GM18498 (cell line): Measurements from ENCODE around the gene GOLGA8M.
"Not testable (repeated sequence)": the region's sequence is repeated elsewhere in the genome, so short reads cannot be mapped to it uniquely, and the experiment has no call there.

ENCODE experiments used
- ATAC-seq: cut with Tn5 transposase; IDR thresholded peaks from one replicate; pipeline ENCODE4 v1.9.1; 2021; ENCODE audit warnings: mild to moderate bottlenecking, moderate library complexity; ENCODE audit not compliant: unreplicated experiment

The GOLGA8M gene

DNA sequence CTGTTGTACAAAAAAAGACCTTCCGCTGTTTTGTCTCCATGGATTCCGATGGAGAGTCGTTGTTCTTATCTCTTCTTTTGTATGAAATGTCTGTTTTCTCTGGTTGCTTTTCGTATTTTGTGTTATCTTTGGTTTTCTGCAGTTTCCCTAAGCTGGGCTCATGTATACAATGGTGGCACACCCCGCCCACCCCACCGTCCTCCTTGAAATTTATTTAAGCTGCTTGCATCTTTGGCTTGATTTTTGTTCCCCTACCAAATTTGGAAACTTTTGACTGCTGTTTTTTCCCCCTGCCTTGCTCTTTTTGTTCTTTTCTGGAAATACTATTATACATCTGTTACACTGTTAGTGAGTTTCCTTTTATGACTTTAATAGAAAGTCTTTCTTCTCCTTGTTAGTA, 47.6 kb downstream of the GOLGA8M start:
- ATAC-seq = not testable (repeated sequence)

DNA sequence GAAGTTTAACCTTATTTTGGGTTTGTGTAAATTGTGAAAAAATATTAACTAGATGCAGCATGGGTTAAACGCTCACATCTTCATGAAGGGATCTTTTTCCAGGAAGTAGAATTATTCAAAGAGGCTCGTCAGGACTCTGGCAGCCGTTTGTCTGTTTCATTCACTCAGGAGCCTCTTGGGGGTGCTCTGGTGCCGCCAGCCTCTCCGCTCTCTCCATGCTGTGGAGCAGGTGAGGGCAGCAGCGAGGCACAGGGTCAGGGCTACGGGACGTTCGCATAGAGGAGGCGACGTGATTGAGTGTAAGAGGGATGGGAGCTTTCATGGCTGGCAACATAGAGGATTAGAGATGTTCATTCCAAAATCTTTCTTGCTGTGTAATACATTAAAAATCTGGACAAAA, 48.5 kb downstream of the GOLGA8M start:
- not testable (repeated sequence) for ATAC-seq

DNA sequence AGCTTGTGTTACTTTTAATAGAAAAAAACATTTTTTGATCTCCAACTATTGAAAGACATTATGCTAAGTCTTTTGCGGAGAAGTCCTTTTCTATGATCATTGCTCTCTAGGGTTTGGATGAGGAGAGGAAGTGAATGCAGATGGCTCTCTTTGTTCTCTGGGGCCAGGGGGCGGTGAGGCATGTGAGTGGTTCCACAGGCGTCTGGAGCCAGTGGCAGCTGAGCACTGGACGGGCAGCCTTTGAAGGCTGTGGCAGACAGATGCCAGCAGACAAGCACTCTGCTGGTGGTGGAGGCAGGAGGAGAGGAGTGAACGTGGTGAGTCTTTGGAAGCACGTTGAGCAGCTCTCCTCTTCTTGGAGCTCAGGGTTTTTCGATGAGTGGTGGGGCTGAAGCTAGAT, 51.5 kb downstream of the GOLGA8M start:
- not testable (repeated sequence) for ATAC-seq

DNA sequence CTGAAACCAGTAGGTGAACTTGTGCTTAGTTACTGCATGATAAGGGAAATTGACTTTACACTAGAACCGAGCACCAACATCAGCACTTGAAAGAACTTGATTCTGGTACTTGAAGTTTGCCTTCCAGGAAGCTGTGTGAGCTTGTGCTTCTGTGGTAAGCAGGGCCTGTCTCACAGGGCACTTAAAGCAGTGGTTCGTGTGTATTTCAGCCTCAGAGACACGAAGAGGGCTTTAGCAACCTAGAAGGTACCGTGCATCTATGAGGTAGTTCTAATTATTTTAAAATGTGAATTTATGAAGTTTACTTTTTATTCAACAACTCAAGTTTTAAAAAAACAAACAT, 56.2 kb downstream of the GOLGA8M start:
- not testable (repeated sequence) for ATAC-seq

DNA sequence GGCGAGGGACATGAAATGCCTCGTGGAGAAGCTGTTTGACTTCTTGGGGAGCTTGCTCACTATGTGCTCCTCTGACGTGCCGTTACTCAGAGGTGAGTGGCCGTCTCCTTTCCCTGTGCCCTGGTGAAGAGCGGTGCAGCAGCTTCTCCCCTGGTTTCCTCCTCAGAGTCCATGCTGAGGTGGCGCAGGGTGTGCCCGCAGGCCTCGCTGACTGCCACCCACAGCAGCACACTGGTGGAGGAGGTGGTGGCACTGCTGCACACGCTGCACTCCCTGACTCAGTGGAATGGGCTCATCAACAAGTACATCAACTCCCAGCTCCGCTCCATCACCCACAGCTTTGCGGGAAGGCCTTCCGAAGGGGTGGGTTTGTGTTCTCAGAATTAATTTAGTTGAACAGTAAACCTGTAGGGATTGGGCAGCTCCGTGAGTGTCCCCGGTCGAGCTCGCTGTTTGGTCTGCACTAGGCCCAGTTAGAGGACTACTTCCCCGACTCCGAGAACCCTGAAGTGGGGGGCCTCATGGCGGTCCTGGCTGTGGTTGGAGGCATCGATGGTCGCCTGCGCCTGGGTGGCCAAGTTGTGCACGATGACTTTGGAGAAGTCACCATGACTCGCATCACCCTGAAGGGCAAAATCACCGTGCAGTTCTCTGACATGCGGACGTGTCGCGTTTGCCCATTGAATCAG, 56.7 kb downstream of the GOLGA8M start:
- ATAC-seq = not testable (repeated sequence)

DNA sequence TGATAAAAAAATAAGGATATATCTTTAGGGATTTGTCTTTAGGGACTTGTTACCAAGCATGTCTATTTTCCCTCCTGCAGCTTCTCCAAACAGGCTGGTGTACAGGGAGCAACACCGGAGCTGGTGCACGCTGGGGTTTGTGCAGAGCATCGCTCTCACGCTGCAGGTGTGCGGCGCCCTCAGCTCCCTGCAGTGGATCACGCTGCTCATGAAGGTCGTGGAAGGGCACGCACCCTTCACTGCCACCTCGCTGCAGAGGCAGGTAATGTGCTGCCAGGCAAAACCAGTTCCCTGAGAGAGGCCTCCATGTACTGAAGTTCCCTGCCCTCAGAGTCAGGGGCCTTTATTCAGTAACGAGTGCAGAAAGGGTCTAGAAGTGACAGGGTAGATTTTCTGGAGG, 58.0 kb downstream of the GOLGA8M start:
- ATAC-seq = not testable (repeated sequence)

DNA sequence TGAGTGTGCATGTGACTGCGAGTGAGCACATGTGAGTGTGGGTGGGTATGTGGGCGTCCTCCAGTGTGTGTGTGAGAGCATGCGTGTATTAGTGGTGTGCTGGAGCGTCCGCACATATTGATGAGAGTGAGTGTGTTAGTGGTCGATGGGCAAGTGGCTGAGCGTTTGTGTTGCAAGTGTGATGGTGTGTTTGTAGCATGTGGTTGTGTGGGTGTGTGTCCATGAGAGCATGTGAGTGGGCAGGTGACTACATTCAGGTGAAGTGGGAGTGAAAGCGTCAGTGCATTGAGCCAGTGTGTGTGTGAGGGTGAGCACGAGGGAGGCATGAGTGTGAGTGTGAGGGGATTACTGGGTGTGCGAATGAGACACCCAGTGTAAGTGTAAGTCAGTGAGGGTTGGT, 59.7 kb downstream of the GOLGA8M start:
- not testable (repeated sequence) for ATAC-seq
